ENCODE data around the gene SRD5A2.

DNA sequence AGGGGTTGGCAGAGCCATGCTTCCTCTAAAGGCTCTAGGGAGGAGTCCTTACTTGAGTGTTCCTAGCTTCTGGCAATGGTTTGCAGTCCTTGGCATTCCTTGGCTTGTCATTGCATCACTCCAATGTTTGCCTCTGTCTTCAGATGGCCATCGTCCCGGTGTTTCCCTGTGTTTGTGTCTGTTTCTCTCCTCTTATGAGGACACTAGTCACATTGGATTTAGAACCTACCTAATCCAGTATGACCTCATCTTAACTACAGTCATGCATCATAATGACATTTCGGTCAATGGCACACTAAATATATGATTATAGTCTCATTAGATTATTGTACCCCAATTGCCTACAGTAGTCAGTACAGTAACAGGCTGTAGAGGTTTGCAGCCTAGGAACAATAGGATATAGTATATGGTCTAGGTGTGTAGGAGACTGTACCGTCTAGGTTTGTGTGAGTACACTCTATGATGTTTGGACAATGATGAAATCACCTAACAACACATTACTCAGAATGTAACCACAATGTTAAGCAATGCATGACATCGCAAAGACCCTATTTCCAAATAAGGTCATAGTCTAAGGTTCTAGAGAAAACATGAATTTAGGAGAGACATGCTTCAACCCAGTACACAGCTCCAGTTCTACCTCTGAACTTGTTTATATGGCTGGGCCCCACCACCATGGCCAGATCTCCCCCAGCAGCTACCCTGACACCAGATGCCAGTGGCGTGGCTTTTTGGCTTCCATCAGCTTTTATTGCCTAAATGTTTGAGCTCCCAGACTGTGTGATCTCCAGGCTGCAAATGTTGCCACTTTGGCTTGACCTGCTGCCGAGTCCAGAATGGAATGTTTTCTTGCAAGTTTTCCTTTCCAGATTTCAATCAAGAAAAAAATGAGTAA, 22.1 kb downstream of the SRD5A2 start:
- TF ChIP-seq EZH2 (IDR thresholded peaks at IDR 0.05; ENCODE audit: borderline replicate concordance, low read length): no peak
- TF ChIP-seq, protein P1, sequence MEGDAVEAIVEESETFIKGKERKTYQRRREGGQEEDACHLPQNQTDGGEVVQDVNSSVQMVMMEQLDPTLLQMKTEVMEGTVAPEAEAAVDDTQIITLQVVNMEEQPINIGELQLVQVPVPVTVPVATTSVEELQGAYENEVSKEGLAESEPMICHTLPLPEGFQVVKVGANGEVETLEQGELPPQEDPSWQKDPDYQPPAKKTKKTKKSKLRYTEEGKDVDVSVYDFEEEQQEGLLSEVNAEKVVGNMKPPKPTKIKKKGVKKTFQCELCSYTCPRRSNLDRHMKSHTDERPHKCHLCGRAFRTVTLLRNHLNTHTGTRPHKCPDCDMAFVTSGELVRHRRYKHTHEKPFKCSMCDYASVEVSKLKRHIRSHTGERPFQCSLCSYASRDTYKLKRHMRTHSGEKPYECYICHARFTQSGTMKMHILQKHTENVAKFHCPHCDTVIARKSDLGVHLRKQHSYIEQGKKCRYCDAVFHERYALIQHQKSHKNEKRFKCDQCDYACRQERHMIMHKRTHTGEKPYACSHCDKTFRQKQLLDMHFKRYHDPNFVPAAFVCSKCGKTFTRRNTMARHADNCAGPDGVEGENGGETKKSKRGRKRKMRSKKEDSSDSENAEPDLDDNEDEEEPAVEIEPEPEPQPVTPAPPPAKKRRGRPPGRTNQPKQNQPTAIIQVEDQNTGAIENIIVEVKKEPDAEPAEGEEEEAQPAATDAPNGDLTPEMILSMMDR (IDR thresholded peaks at IDR 0.05; ENCODE audit: low read length): no peak

Data from OCI-LY1 (cell line).